GM19193 (cell line): ENCODE measurements around the gene SH3D19.

Experiments
- POLR2A ChIP-seq: IDR thresholded peaks from 4 replicates; pipeline ENCODE4 v1.6.1; 2011; ENCODE audit not compliant: insufficient read depth, insufficient read length; ENCODE audit errors: extremely low read depth

SH3D19 gene

DNA sequence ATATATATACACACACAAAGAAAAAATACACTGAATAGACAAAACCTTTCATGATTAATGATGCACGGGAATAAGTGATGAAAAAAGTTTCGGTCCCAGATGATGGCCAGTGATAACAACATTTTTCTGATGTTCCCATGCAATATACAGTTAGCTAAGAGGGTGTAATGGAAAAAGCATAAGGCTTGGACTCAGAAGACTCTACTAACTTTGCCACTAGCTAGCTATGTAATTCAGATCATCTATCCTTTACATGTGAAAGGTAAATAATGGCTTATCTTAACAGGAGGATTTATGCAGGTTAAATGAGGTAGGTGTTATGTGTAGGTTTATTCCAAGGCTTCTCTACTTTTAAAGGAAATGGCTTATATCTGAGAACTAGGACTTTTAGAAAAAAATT, 221.6 kb downstream of the SH3D19 start:
- no peak for TF ChIP-seq POLR2A

DNA sequence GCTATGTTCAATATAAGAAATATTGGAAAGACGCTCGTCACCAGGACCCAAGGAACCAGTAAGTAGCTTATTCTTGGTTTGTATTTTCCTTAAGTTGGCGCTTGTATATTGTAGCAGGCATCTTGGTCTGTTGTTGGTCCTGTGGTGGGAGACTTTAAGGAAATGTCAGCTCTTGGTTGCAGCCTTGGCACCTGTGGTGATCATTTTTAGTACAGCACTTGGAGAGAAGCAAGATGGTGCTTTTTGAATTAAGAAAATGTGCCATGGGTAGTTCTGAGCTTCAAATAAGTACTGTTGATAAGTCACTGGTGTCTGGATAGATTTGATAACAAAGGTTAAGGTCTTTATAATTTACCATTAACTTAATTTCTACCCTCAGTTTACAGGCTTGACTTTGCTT, 224.9 kb downstream of the SH3D19 start:
- TF ChIP-seq POLR2A: no peak

- TF ChIP-seq POLR2A: no peak
These were observed 225.4 kb downstream of the SH3D19 start for GRCh38 chr4:151099976-151100417.

- peak; percentile 98 for TF ChIP-seq POLR2A
These were observed 226.0 kb downstream of the SH3D19 start, which contains the start of gene RPS3A for GRCh38 chr4:151099229-151099975. Gene RPS3A (plus strand): TSS chr4:151099628. CDS start chr4:151099653, 25 bp downstream.

- no peak for TF ChIP-seq POLR2A
These were observed 226.5 kb downstream of the SH3D19 start for GRCh38 chr4:151098979-151099228.

DNA sequence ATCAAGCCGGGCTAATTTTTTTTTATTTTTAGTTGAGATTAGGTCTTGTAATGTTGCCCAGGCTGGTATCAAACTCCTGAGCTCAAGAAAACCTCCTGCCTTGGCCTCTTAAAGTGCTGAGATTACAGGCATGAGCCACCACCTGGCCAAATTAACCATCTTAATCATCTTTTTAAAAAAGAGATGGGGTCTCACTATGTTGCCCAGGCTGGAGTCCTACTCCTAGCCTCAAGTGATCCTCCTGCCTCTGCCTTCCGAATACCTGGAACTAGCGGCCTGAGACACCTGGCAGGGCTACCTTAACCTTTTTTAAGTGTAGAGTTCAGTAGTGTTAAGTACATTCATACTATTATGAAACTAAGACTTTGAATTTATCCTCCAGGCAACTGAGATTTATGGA, 227.6 kb downstream of the SH3D19 start:
- TF ChIP-seq POLR2A: no peak

DNA sequence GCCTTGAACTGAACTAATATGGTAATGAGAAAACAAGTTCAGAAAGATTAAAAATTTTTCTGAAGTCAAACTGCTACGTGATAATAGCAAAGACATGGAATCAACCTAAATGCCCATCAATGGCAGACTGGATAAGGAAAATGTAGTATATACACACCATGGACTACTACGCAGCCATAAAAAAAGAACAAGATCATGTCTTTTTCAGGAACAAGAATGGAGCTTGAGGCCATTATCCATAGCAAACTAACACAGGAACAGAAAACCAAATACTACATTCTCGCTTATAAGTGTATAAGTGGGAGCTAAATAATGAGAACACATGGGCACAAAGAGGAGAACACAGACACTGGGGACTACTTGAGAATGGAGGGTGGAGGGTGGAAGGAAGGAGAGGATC, 230.3 kb downstream of the SH3D19 start:
- TF ChIP-seq POLR2A: no peak

DNA sequence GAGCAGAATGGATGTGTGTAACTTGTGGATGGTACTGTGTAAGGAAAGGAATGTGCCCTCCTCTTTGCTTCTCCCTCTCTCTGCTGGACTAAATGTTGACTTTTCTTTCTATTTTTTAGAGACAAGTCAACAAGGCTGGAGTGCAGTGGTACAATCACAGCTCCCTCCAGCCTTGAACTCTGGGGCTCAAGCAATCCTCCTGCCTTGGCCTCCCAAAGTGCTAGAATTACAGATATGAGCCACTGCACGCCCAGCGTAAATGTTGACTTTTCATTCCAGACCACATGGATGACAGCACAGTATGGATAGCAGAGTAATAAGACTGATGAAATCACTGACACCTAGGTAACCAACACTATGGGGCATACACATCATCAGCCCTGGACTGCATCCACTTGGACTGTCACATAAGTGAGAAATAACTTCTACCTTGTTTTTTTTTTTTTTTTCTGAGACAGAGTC, 231.1 kb downstream of the SH3D19 start:
- no peak for TF ChIP-seq POLR2A

GRCh38 chr4:151093203-151093602, 232.2 kb downstream of the SH3D19 start:
- no peak for TF ChIP-seq POLR2A

DNA sequence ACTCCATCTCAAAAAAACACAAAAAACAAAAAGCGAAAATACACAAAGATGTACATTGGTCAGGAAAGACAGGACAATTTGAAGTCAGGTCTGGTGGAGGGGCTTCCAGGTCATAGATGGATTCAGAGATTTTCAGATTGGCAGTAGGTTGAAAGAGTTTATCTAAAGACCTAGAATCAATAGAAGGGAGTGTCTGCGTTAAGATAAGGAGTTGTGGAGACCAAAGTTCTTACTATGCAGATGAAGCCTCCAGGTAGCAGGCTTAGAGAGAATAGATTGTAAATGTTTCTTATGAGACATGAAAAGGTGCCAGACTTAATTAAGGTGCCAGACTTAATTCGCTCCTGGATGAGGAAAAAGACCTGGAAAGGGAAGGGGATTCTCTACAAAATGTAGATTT, 232.9 kb downstream of the SH3D19 start:
- no peak for TF ChIP-seq POLR2A

- TF ChIP-seq POLR2A: no peak
These were observed 234.4 kb downstream of the SH3D19 start for GRCh38 chr4:151091047-151091446.

DNA sequence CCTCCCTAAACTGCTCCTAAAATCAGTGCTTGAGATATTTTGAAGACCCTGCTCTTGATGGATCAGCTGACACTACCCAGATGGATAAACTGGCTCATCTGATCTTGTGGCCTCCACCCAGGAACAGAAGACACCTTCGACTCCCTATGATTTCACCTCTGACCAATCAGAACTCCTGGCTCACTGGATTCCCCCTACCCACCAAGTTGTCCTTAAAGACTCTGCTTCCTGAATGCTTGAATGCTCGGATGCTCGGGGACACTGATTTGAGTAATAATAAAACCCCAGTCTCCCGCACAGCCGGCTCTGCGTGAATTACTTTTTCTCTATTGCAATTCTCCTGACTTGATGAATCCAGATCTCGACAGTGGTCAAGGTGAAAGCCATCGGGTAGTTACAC, 237.9 kb downstream of the SH3D19 start:
- TF ChIP-seq POLR2A: no peak

- TF ChIP-seq POLR2A: no peak
These were observed 250.9 kb downstream of the SH3D19 start for GRCh38 chr4:151074416-151074916.
